ENCODE data around the gene JHY. TPM values are rescaled to one million over a fixed set of nuclear protein-coding genes. Genes with fewer than 3 reads are reported as not detected.

Gene JHY
- total and polyA plus RNA-seq, 2 of the 4 experiments (the other 2 are of a cell fraction) = 0.51 to 0.54 TPM

- Histone ChIP-seq H2BK5ac (ENCODE audit: low read depth, low read length, poor library complexity, severe bottlenecking) (no peak overlapping the region), H3K4me3 (ENCODE audit: insufficient read depth, low read depth, low read length) (no peak overlapping the region), H3K14ac (replicated peaks; ENCODE audit: low read depth, low read length) (no peak overlapping the region), H2AFZ (replicated peaks; ENCODE audit: low read length, poor library complexity) (no peak overlapping the region), H3K4ac (ENCODE audit: low read depth, low read length) (no peak overlapping the region), H3K18ac (ENCODE audit: low read depth, low read length) (no peak overlapping the region), H4K8ac (ENCODE audit: low read depth in 2 of 2, low read length in 2 of 2) (no peak overlapping the region), H3K9me1 (ENCODE audit: insufficient read depth, low read length) (no peaks in the 10 kb centered on the region), H3K36me3 (ENCODE audit: control insufficient read depth, insufficient read depth, low read length) (no peaks in the 10 kb centered on the region), H2BK15ac (ENCODE audit: low read depth, low read length) (no peak overlapping the region), H2AK9ac (replicated peaks; ENCODE audit: low read depth, low read length, poor library complexity) (no peak overlapping the region), H4K5ac (ENCODE audit: low read depth, low read length) (no peak overlapping the region), H3K9me3 (ENCODE audit: control insufficient read depth, insufficient read depth, low read length) (peaks cover 4% of the 10 kb centered on the region), H3K23ac (ENCODE audit: low read depth, low read length) (no peak overlapping the region), H3K4me1 (ENCODE audit: control insufficient read depth, insufficient read depth, low read length) (no peaks in the 10 kb centered on the region), H3K4me2 (ENCODE audit: low read depth, low read length) (no peak overlapping the region), H3K9ac (ENCODE audit: low read depth, low read length) (no peak overlapping the region), H3K56ac (ENCODE audit: extremely low read depth, insufficient read depth, low read length) (no peak overlapping the region), H4K91ac (ENCODE audit: insufficient read depth, low read depth, low read length) (no peak overlapping the region), H4K20me1 (ENCODE audit: insufficient read depth, low read length) (no peaks in the 10 kb centered on the region), H3K79me1 (ENCODE audit: low read depth in 1 of 2, low read length in 2 of 2) (no peaks in the 10 kb centered on the region), H2BK120ac (ENCODE audit: low read depth, low read length) (no peak overlapping the region), H3K27me3 (ENCODE audit: control insufficient read depth, insufficient read depth, low read length) (peaks cover 67% of the 10 kb centered on the region), H2AK5ac (ENCODE audit: low read depth, low read length) (no peak overlapping the region), H2BK20ac (ENCODE audit: low read depth, low read length) (no peak overlapping the region), H3K27ac (ENCODE audit: insufficient read depth, low read length) (no peak overlapping the region)
- no peak for DNase-seq
- no TSS peak for BruUV-seq (replicated peaks)
- in situ Hi-C loops (cut with MboI; ENCODE audit: low sequenced_read_pairs) (no loop called here), intact Hi-C loops (cut with micrococcal nuclease) (no loop called here), dilution Hi-C loops (cut with HindIII; ENCODE audit: low sequenced_read_pairs, unreplicated experiment) (no loop called here)
- ATAC-seq (ENCODE audit: low read depth) = no peak
- CTCF ChIA-PET = no interaction called here
- POLR2A ChIA-PET (ENCODE audit: unreplicated experiment) = no interaction called here
- no peak for TF ChIP-seq POLR2A (IDR thresholded peaks at IDR 0.05; ENCODE audit: low read depth, low read length)
- TF ChIP-seq ELK1 (IDR thresholded peaks at IDR 0.05; ENCODE audit: borderline replicate concordance, low read depth, low read length) = no peak
- no peak for TF ChIP-seq USF2 (IDR thresholded peaks at IDR 0.05; ENCODE audit: low read depth, low read length)
- TF ChIP-seq FOS (IDR thresholded peaks at IDR 0.05; ENCODE audit: low read depth, low read length) = no peak
- no peak for TF ChIP-seq RFX5 (IDR thresholded peaks at IDR 0.05; ENCODE audit: low read depth, low read length)
- TF ChIP-seq SMC3 (IDR thresholded peaks at IDR 0.05; ENCODE audit: low read depth, low read length) = no peak
- TF ChIP-seq RAD21 (IDR thresholded peaks at IDR 0.05; ENCODE audit: low read length) = no peak
- TF ChIP-seq MAZ (IDR thresholded peaks at IDR 0.05; ENCODE audit: borderline replicate concordance, low read depth, low read length) = no peak
- TF ChIP-seq CEBPB (IDR thresholded peaks at IDR 0.05; ENCODE audit: low read depth, low read length) = no peak
- TF ChIP-seq MXI1 (IDR thresholded peaks at IDR 0.05; ENCODE audit: borderline replicate concordance, low read depth, low read length) = no peak
- TF ChIP-seq BHLHE40 (IDR thresholded peaks at IDR 0.05; ENCODE audit: low read depth, low read length) = no peak
- TF ChIP-seq CTCF (conservative IDR thresholded peaks at IDR 0.05; ENCODE audit: low read depth, low read length) = no peak
- no peak for TF ChIP-seq MAFK (IDR thresholded peaks at IDR 0.05; ENCODE audit: low read depth, low read length)
- WGBS, 2 experiments (ENCODE audit: extremely low coverage in 2 of 2, insufficient read length in 1 of 2) = 8% methylated on average over 7 of the region's 21 CpGs; no CpG with 5 or more reads in 1 of the 2 experiments
Observed at GRCh38 chr11:122976061-122976733, 93.6 kb downstream of the JHY start.
